H1 (cell line): ENCODE data around the gene TEKT1. TPM values are rescaled to one million over a fixed set of nuclear protein-coding genes. Genes with fewer than 3 reads are reported as not detected.

Experiments
- BCL11A ChIP-seq, 2 experiments: IDR thresholded peaks; one replicate each; pipeline ENCODE4 v1.6.1; 2011; ENCODE audit warnings: low read depth in 2 of 2, low read length in 2 of 2, mild to moderate bottlenecking in 2 of 2
- HDAC2 ChIP-seq, 2 experiments: fragments of 300-600 bp in 1 of 2; sonication (generic) in 1 of 2; IDR thresholded peaks; 2 replicates each; pipeline ENCODE4 v1.6.1; 2011 to 2012; ENCODE audit warnings: low read depth in 2 of 2, low read length in 2 of 2, mild to moderate bottlenecking in 2 of 2, moderate library complexity in 2 of 2, borderline replicate concordance in 1 of 2, inconsistent platforms in 1 of 2
- KDM1A ChIP-seq: fragments of 200-600, 300-600 bp; sonication (generic); IDR thresholded peaks from 2 replicates; pipeline ENCODE4 v1.7.1; 2016; ENCODE audit warnings: mild to moderate bottlenecking, low read length, borderline replicate concordance
- KDM5A ChIP-seq: fragments of 200-600 bp; IDR thresholded peaks from 2 replicates; pipeline ENCODE4 v1.7.1; 2012; ENCODE audit warnings: mild to moderate bottlenecking, low read length, inconsistent platforms, mixed read lengths
- PHF8 ChIP-seq: fragments of 200-600 bp; sonication (generic); conservative IDR thresholded peaks from 2 replicates; pipeline ENCODE4 v1.7.1; 2012; ENCODE audit warnings: low read depth, mild to moderate bottlenecking, inconsistent platforms, low read length, moderate library complexity
- POLR2A ChIP-seq, 2 experiments: IDR thresholded peaks; 1 replicate in 1 of 2; 2 replicates in 1 of 2; pipeline ENCODE4 v1.6.1; 2011; ENCODE audit warnings: low read depth in 2 of 2, low read length in 2 of 2, mild to moderate bottlenecking in 2 of 2; ENCODE audit errors: control extremely low read depth in 1 of 2
- POU5F1 ChIP-seq: IDR thresholded peaks from 2 replicates; pipeline ENCODE4 v1.6.1; 2011; ENCODE audit warnings: low read depth, mild to moderate bottlenecking, low read length, moderate library complexity
- polyA plus RNA-seq, 7 experiments: library from polyadenylated mRNA; depleted of rRNA in 3 of 7; stranded (reverse) in 5 of 7; unstranded in 2 of 7; fragments of >200 nt in 5 of 7; fragments of 200-250 nt in 2 of 7; gene quantifications; 1 replicate in 5 of 7; 2 replicates in 1 of 7; 4 replicates in 1 of 7; pipeline versions ENCODE4 v1.2.1 to v1.2.3, GENCODE V29; 2011 to 2013; ENCODE audit warnings: missing spikeins in 2 of 7, mixed read lengths in 2 of 7
- total RNA-seq: library from RNA; stranded (reverse); fragmentation: NEBNext Ultra II Directional; extraction: Animal tissue kit (Norgen Biotek cat#: 25700); gene quantifications from 2 replicates; pipeline ENCODE4 v1.2.1, GENCODE V29; 2021
- TF ChIP-seq, protein P1 (sequence below): fragments of 300-600 bp; sonication (generic); IDR thresholded peaks from 2 replicates; pipeline ENCODE4 v1.7.1; 2012; ENCODE audit warnings: low read length, moderate library complexity, mild to moderate bottlenecking, inconsistent platforms; ENCODE audit not compliant: insufficient replicate concordance
- TF ChIP-seq, protein P2 (sequence below): IDR thresholded peaks from 2 replicates; pipeline ENCODE4 v1.6.1; 2012; ENCODE audit warnings: low read length, inconsistent platforms

The TEKT1 gene
- total and polyA plus RNA-seq, 2 of the 8 experiments (the other 6 are each of a cell fraction or from before 2014, with no cell fraction given) = not detected

DNA sequence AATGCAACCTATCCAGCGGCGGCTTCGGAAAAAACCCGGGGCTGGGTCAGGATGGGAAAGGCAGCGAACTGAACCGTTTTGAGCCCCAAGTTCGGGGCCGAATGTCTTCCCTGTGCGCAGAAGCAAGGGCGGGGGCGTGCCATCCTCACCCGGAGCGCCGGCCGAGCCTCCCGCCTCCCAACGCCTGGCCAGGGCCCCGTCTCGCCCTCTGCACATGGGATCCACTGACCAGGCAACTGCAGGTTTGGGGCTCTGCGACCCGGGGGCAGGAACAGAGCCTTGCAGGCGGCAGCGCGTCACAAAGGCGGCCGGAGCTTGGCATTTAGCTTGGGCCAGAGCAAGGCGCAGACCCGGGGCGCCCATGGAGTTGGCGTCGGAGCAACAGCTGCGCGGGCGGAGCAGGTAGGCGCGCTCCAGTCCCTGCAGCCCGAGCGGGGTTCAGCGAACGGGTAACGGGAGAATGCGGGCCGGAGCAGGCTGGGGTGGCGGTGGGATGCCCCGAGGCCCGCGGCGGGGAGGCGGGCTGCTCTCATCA lies 55.6 kb downstream of the TEKT1 start, which contains the start of gene FBXO39 (continued):
- TF ChIP-seq, protein P1, sequence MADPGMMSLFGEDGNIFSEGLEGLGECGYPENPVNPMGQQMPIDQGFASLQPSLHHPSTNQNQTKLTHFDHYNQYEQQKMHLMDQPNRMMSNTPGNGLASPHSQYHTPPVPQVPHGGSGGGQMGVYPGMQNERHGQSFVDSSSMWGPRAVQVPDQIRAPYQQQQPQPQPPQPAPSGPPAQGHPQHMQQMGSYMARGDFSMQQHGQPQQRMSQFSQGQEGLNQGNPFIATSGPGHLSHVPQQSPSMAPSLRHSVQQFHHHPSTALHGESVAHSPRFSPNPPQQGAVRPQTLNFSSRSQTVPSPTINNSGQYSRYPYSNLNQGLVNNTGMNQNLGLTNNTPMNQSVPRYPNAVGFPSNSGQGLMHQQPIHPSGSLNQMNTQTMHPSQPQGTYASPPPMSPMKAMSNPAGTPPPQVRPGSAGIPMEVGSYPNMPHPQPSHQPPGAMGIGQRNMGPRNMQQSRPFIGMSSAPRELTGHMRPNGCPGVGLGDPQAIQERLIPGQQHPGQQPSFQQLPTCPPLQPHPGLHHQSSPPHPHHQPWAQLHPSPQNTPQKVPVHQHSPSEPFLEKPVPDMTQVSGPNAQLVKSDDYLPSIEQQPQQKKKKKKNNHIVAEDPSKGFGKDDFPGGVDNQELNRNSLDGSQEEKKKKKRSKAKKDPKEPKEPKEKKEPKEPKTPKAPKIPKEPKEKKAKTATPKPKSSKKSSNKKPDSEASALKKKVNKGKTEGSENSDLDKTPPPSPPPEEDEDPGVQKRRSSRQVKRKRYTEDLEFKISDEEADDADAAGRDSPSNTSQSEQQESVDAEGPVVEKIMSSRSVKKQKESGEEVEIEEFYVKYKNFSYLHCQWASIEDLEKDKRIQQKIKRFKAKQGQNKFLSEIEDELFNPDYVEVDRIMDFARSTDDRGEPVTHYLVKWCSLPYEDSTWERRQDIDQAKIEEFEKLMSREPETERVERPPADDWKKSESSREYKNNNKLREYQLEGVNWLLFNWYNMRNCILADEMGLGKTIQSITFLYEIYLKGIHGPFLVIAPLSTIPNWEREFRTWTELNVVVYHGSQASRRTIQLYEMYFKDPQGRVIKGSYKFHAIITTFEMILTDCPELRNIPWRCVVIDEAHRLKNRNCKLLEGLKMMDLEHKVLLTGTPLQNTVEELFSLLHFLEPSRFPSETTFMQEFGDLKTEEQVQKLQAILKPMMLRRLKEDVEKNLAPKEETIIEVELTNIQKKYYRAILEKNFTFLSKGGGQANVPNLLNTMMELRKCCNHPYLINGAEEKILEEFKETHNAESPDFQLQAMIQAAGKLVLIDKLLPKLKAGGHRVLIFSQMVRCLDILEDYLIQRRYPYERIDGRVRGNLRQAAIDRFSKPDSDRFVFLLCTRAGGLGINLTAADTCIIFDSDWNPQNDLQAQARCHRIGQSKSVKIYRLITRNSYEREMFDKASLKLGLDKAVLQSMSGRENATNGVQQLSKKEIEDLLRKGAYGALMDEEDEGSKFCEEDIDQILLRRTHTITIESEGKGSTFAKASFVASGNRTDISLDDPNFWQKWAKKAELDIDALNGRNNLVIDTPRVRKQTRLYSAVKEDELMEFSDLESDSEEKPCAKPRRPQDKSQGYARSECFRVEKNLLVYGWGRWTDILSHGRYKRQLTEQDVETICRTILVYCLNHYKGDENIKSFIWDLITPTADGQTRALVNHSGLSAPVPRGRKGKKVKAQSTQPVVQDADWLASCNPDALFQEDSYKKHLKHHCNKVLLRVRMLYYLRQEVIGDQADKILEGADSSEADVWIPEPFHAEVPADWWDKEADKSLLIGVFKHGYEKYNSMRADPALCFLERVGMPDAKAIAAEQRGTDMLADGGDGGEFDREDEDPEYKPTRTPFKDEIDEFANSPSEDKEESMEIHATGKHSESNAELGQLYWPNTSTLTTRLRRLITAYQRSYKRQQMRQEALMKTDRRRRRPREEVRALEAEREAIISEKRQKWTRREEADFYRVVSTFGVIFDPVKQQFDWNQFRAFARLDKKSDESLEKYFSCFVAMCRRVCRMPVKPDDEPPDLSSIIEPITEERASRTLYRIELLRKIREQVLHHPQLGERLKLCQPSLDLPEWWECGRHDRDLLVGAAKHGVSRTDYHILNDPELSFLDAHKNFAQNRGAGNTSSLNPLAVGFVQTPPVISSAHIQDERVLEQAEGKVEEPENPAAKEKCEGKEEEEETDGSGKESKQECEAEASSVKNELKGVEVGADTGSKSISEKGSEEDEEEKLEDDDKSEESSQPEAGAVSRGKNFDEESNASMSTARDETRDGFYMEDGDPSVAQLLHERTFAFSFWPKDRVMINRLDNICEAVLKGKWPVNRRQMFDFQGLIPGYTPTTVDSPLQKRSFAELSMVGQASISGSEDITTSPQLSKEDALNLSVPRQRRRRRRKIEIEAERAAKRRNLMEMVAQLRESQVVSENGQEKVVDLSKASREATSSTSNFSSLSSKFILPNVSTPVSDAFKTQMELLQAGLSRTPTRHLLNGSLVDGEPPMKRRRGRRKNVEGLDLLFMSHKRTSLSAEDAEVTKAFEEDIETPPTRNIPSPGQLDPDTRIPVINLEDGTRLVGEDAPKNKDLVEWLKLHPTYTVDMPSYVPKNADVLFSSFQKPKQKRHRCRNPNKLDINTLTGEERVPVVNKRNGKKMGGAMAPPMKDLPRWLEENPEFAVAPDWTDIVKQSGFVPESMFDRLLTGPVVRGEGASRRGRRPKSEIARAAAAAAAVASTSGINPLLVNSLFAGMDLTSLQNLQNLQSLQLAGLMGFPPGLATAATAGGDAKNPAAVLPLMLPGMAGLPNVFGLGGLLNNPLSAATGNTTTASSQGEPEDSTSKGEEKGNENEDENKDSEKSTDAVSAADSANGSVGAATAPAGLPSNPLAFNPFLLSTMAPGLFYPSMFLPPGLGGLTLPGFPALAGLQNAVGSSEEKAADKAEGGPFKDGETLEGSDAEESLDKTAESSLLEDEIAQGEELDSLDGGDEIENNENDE = no peak
- no peak for TF ChIP-seq KDM5A
- TF ChIP-seq POLR2A (IDR thresholded peaks at IDR 0.05; ENCODE audit: control extremely low read depth in 1 of 2, low read depth in 2 of 2, low read length in 2 of 2) = no peak
- no peak for TF ChIP-seq POU5F1
- TF ChIP-seq, protein P2, sequence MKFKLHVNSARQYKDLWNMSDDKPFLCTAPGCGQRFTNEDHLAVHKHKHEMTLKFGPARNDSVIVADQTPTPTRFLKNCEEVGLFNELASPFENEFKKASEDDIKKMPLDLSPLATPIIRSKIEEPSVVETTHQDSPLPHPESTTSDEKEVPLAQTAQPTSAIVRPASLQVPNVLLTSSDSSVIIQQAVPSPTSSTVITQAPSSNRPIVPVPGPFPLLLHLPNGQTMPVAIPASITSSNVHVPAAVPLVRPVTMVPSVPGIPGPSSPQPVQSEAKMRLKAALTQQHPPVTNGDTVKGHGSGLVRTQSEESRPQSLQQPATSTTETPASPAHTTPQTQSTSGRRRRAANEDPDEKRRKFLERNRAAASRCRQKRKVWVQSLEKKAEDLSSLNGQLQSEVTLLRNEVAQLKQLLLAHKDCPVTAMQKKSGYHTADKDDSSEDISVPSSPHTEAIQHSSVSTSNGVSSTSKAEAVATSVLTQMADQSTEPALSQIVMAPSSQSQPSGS = no peak
- TF ChIP-seq KDM1A = no peak
- no peak for TF ChIP-seq BCL11A (IDR thresholded peaks at IDR 0.05; ENCODE audit: low read depth in 2 of 2, low read length in 2 of 2)
- no peak for TF ChIP-seq PHF8
- peak in 1 of 2 experiments; percentile 39; a peak in 1 of 4 replicates for TF ChIP-seq HDAC2 (IDR thresholded peaks at IDR 0.05; ENCODE audit: borderline replicate concordance in 1 of 2, low read depth in 2 of 2, low read length in 2 of 2)
